Mesenchymal stem cell (in vitro differentiated cells and primary cell): ENCODE measurements around the gene SIGLEC9.
A peak's percentile ranks its signal among the peaks of the same experiment; 100 is the strongest.

Experiments used
- DNase-seq: peaks from one replicate; pipeline ENCODE4 v3.0.0-alpha.2; 2013
- H2AFZ ChIP-seq: one replicate; pipeline ENCODE4 v1.6.1; 2013; ENCODE audit warnings: low read depth, mild to moderate bottlenecking, control low read depth, inconsistent platforms, low read length, moderate library complexity
- H2AK5ac ChIP-seq: 2 replicates; pipeline ENCODE4 v1.6.1; 2013; ENCODE audit warnings: low read length, moderate library complexity, mild to moderate bottlenecking, inconsistent platforms; ENCODE audit not compliant: severe bottlenecking
- H2BK120ac ChIP-seq: one replicate; pipeline ENCODE4 v1.6.1; 2013; ENCODE audit warnings: low read depth, mild to moderate bottlenecking, inconsistent platforms, low read length, moderate library complexity
- H2BK12ac ChIP-seq, 2 experiments: one replicate each; pipeline ENCODE4 v1.6.1; 2013; ENCODE audit warnings: inconsistent platforms in 2 of 2, low read length in 2 of 2, mild to moderate bottlenecking in 2 of 2, moderate library complexity in 2 of 2, control low read depth in 1 of 2
- H2BK15ac ChIP-seq: one replicate; pipeline ENCODE4 v1.6.1; 2013; ENCODE audit warnings: mild to moderate bottlenecking, low read depth, inconsistent platforms; ENCODE audit not compliant: poor library complexity, severe bottlenecking
- H2BK5ac ChIP-seq: 2 replicates; pipeline ENCODE4 v1.6.1; 2013; ENCODE audit warnings: low read depth, mild to moderate bottlenecking, low read length, control low read depth, inconsistent platforms; ENCODE audit not compliant: poor library complexity, severe bottlenecking
- H3K14ac ChIP-seq, 2 experiments: one replicate each; pipeline ENCODE4 v1.6.1; 2013; ENCODE audit warnings: inconsistent platforms in 2 of 2, low read length in 2 of 2, control low read depth in 1 of 2, mild to moderate bottlenecking in 1 of 2, moderate library complexity in 1 of 2
- H3K18ac ChIP-seq, 2 experiments: one replicate each; pipeline ENCODE4 v1.6.1; 2013; ENCODE audit warnings: inconsistent platforms in 2 of 2, low read length in 2 of 2, control low read depth in 1 of 2, low read depth in 1 of 2, mild to moderate bottlenecking in 1 of 2
- H3K23ac ChIP-seq, 2 experiments: one replicate each; pipeline ENCODE4 v1.6.1; 2013; ENCODE audit warnings: inconsistent platforms in 2 of 2, low read length in 2 of 2, mild to moderate bottlenecking in 2 of 2, moderate library complexity in 2 of 2, control low read depth in 1 of 2
- H3K27ac ChIP-seq: 2 replicates; pipeline ENCODE4 v1.5.1; 2013; ENCODE audit warnings: mild to moderate bottlenecking, moderate library complexity, low read length, control low read depth, inconsistent platforms; ENCODE audit not compliant: poor library complexity, severe bottlenecking
- H3K27me3 ChIP-seq, 2 experiments: 2 replicates each; pipeline versions ENCODE4 v1.6.1 to v1.7.0; 2013; ENCODE audit warnings: low read length in 2 of 2, mild to moderate bottlenecking in 2 of 2, moderate library complexity in 2 of 2, control low read depth in 1 of 2, inconsistent platforms in 1 of 2; ENCODE audit not compliant: control insufficient read depth in 1 of 2, insufficient read depth in 1 of 2
- H3K36me3 ChIP-seq, 2 experiments: 2 replicates each; pipeline versions ENCODE4 v1.6.1 to v1.7.0; 2013; ENCODE audit warnings: low read length in 2 of 2, control low read depth in 1 of 2, inconsistent platforms in 1 of 2, low read depth in 1 of 2, mild to moderate bottlenecking in 1 of 2; ENCODE audit not compliant: insufficient read depth in 2 of 2, control insufficient read depth in 1 of 2
- H3K4ac ChIP-seq, 2 experiments: one replicate each; pipeline ENCODE4 v1.6.1; 2013; ENCODE audit warnings: inconsistent platforms in 2 of 2, low read length in 2 of 2, mild to moderate bottlenecking in 2 of 2, moderate library complexity in 2 of 2, control low read depth in 1 of 2, low read depth in 1 of 2
- H3K4me1 ChIP-seq: 2 replicates; pipeline ENCODE4 v1.6.1; 2013; ENCODE audit warnings: low read depth, low read length, control low read depth; ENCODE audit not compliant: control insufficient read depth, insufficient read depth
- H3K4me2 ChIP-seq: 2 replicates; pipeline ENCODE4 v1.6.1; 2013; ENCODE audit warnings: low read length, mild to moderate bottlenecking, inconsistent platforms; ENCODE audit not compliant: poor library complexity, severe bottlenecking
- H3K4me3 ChIP-seq, 2 experiments: 2 replicates each; pipeline versions ENCODE4 v1.5.1 to v1.7.0; 2013; ENCODE audit warnings: low read length in 2 of 2, mild to moderate bottlenecking in 2 of 2, control low read depth in 1 of 2, low read depth in 1 of 2; ENCODE audit not compliant: insufficient read depth in 1 of 2
- H3K79me1 ChIP-seq: replicated peaks from 2 replicates; pipeline ENCODE4 v1.6.1; 2013; ENCODE audit warnings: mild to moderate bottlenecking, control low read depth, low read length, inconsistent platforms; ENCODE audit not compliant: poor library complexity, severe bottlenecking
- H3K9ac ChIP-seq: 2 replicates; pipeline ENCODE4 v1.7.0; 2013; ENCODE audit warnings: mild to moderate bottlenecking, low read length, moderate library complexity
- H3K9me3 ChIP-seq: 2 replicates; pipeline ENCODE4 v1.7.0; 2013; ENCODE audit warnings: mild to moderate bottlenecking, low read length; ENCODE audit not compliant: control insufficient read depth
- H4K8ac ChIP-seq: one replicate; pipeline ENCODE4 v1.6.1; 2013; ENCODE audit warnings: inconsistent platforms, mild to moderate bottlenecking, low read length, moderate library complexity
- H4K91ac ChIP-seq: one replicate; pipeline ENCODE4 v1.6.1; 2013; ENCODE audit warnings: mild to moderate bottlenecking, low read length, inconsistent platforms
- WGBS: methylation state at CpG from one replicate; pipeline ENCODE4 v1.1.7; 2013; ENCODE audit warnings: mixed read lengths; 5-methylcytosine and 5-hydroxymethylcytosine counted together

SIGLEC9 gene

GRCh38 chr19:51161867-51162496 lies 37.3 kb downstream of the SIGLEC9 start:
- Histone ChIP-seq H2BK12ac (no peak overlapping the region), H3K18ac (no peak overlapping the region), H2AFZ (no peak overlapping the region), H4K8ac (no peak overlapping the region), H3K4me3 (no peak overlapping the region), H3K4ac (no peak overlapping the region), H4K91ac (no peak overlapping the region), H3K4me1 (no peaks in the 10 kb centered on the region), H2BK15ac (no peak overlapping the region), H2AK5ac (no peak overlapping the region), H3K9me3 (no peaks in the 10 kb centered on the region), H3K36me3 (no peaks in the 10 kb centered on the region), H3K14ac (no peak overlapping the region), H3K27ac (no peak overlapping the region), H3K79me1 (no peaks in the 10 kb centered on the region), H3K23ac (no peak overlapping the region), H3K9ac (no peak overlapping the region), H3K27me3 (peaks cover 0 to 44% of the 10 kb centered on the region in 2 experiments), H2BK120ac (no peak overlapping the region), H3K4me2 (no peak overlapping the region), H2BK5ac (no peak overlapping the region)
- no peak for DNase-seq
- 82% methylated on average over 4 of the region's 4 CpGs for WGBS

GRCh38 chr19:51163257-51163656 lies 38.6 kb downstream of the SIGLEC9 start:
- Histone ChIP-seq H2AK5ac (no peak overlapping the region), H3K9ac (no peak overlapping the region), H3K27ac (no peak overlapping the region), H3K4me1 (no peaks in the 10 kb centered on the region), H2BK15ac (no peak overlapping the region), H2BK5ac (no peak overlapping the region), H2BK120ac (no peak overlapping the region), H3K18ac (no peak overlapping the region), H2BK12ac (no peak overlapping the region), H3K9me3 (no peaks in the 10 kb centered on the region), H4K8ac (peak overlapping the region; percentile 64), H3K27me3 (peaks cover 0 to 35% of the 10 kb centered on the region in 2 experiments), H3K23ac (no peak overlapping the region), H3K4me3 (no peak overlapping the region), H2AFZ (no peak overlapping the region), H3K4me2 (no peak overlapping the region), H3K79me1 (no peaks in the 10 kb centered on the region), H3K14ac (no peak overlapping the region), H3K4ac (no peak overlapping the region), H3K36me3 (no peaks in the 10 kb centered on the region), H4K91ac (no peak overlapping the region)
- no peak for DNase-seq
- WGBS, result 63% methylated on average over 3 of the region's 3 CpGs

- no peak overlapping the region for H2BK5ac ChIP-seq
- no peak overlapping the region for H4K91ac ChIP-seq
- H3K9me3 ChIP-seq, result no peaks in the 10 kb centered on the region
- H4K8ac ChIP-seq, result no peak overlapping the region
- H3K4me2 ChIP-seq, result no peak overlapping the region
- H3K4ac ChIP-seq, result no peak overlapping the region
- no peaks in the 10 kb centered on the region for H3K79me1 ChIP-seq
- no peak overlapping the region for H2BK120ac ChIP-seq
- H2AK5ac ChIP-seq, result no peak overlapping the region
- H2BK15ac ChIP-seq, result no peak overlapping the region
- H3K27me3 ChIP-seq, result peaks cover 0 to 37% of the 10 kb centered on the region in 2 experiments
- no peaks in the 10 kb centered on the region for H3K36me3 ChIP-seq
- H3K23ac ChIP-seq, result no peak overlapping the region
- no peak overlapping the region for H2AFZ ChIP-seq
- H3K18ac ChIP-seq, result no peak overlapping the region
- DNase-seq, result no peak
- H3K4me1 ChIP-seq, result no peaks in the 10 kb centered on the region
- H3K14ac ChIP-seq, result no peak overlapping the region
- WGBS, result 87% methylated on average over 2 of the region's 3 CpGs
- no peak overlapping the region for H3K27ac ChIP-seq
- H3K4me3 ChIP-seq, result no peak overlapping the region
- H3K9ac ChIP-seq, result no peak overlapping the region
- no peak overlapping the region for H2BK12ac ChIP-seq
Measured at GRCh38 chr19:51164215-51164614, 39.5 kb downstream of the SIGLEC9 start.

- H2BK12ac ChIP-seq, result peak overlapping the region in 1 of 2 experiments; percentile 68
- no peak overlapping the region for H4K8ac ChIP-seq
- no peak overlapping the region for H3K4me3 ChIP-seq
- no peak overlapping the region for H2AFZ ChIP-seq
- no peaks in the 10 kb centered on the region for H3K9me3 ChIP-seq
- H3K4ac ChIP-seq, result no peak overlapping the region
- no peak overlapping the region for H3K18ac ChIP-seq
- H3K27me3 ChIP-seq, result peaks cover 0 to 48% of the 10 kb centered on the region in 2 experiments
- no peak overlapping the region for H3K4me2 ChIP-seq
- no peaks in the 10 kb centered on the region for H3K79me1 ChIP-seq
- no peak overlapping the region for H3K27ac ChIP-seq
- peak overlapping the region; percentile 2 for H4K91ac ChIP-seq
- no peak overlapping the region for H3K23ac ChIP-seq
- H2BK15ac ChIP-seq, result no peak overlapping the region
- no peak overlapping the region for H3K14ac ChIP-seq
- H2AK5ac ChIP-seq, result no peak overlapping the region
- H3K4me1 ChIP-seq, result no peaks in the 10 kb centered on the region
- H3K36me3 ChIP-seq, result no peaks in the 10 kb centered on the region
- 65% methylated on average over 9 of the region's 9 CpGs for WGBS
- no peak for DNase-seq
- no peak overlapping the region for H2BK120ac ChIP-seq
- no peak overlapping the region for H2BK5ac ChIP-seq
- H3K9ac ChIP-seq, result no peak overlapping the region
Measured at GRCh38 chr19:51166846-51167490, 42.3 kb downstream of the SIGLEC9 start.
